LNCaP clone FGC (cell line): ENCODE measurements around the gene CUL1.

Source experiments
- DNase-seq: peaks from one replicate; pipeline ENCODE4 v3.0.0-alpha.2; 2011; ENCODE audit warnings: low read depth
- H3K4me3 ChIP-seq: 2 replicates; pipeline ENCODE4 v1.5.1; 2011; ENCODE audit warnings: mild to moderate bottlenecking, low read depth, low read length, control low read depth
- TF ChIP-seq, protein P1 (sequence below): IDR thresholded peaks from 2 replicates; pipeline ENCODE4 v1.5.1; 2012; ENCODE audit warnings: mild to moderate bottlenecking; ENCODE audit not compliant: control insufficient read depth, insufficient read depth; ENCODE audit errors: extremely low read depth

Gene CUL1

DNA sequence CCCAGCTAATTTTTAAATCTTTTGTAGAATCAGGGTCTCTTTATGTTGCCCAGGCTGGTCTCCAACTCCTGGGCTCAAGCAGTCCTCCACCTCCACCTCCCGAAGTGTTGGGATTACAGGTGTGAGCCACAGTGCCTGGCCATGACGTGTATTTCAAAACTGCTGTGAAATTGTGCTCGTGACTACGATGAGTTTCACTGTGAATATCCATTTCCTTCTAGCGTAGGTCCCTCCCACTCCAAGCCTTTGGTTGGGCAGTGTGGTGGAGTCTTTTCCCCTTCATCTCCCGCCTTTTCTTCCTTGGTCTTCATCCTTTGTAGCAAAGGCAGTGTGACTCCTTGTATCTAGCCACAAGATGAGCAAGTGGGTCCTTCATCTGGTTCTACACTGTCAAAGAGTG is 56.2 kb downstream of the CUL1 start:
- no peak overlapping the region for H3K4me3 ChIP-seq
- TF ChIP-seq, protein P1, sequence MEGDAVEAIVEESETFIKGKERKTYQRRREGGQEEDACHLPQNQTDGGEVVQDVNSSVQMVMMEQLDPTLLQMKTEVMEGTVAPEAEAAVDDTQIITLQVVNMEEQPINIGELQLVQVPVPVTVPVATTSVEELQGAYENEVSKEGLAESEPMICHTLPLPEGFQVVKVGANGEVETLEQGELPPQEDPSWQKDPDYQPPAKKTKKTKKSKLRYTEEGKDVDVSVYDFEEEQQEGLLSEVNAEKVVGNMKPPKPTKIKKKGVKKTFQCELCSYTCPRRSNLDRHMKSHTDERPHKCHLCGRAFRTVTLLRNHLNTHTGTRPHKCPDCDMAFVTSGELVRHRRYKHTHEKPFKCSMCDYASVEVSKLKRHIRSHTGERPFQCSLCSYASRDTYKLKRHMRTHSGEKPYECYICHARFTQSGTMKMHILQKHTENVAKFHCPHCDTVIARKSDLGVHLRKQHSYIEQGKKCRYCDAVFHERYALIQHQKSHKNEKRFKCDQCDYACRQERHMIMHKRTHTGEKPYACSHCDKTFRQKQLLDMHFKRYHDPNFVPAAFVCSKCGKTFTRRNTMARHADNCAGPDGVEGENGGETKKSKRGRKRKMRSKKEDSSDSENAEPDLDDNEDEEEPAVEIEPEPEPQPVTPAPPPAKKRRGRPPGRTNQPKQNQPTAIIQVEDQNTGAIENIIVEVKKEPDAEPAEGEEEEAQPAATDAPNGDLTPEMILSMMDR, result no peak
- no peak for DNase-seq

DNA sequence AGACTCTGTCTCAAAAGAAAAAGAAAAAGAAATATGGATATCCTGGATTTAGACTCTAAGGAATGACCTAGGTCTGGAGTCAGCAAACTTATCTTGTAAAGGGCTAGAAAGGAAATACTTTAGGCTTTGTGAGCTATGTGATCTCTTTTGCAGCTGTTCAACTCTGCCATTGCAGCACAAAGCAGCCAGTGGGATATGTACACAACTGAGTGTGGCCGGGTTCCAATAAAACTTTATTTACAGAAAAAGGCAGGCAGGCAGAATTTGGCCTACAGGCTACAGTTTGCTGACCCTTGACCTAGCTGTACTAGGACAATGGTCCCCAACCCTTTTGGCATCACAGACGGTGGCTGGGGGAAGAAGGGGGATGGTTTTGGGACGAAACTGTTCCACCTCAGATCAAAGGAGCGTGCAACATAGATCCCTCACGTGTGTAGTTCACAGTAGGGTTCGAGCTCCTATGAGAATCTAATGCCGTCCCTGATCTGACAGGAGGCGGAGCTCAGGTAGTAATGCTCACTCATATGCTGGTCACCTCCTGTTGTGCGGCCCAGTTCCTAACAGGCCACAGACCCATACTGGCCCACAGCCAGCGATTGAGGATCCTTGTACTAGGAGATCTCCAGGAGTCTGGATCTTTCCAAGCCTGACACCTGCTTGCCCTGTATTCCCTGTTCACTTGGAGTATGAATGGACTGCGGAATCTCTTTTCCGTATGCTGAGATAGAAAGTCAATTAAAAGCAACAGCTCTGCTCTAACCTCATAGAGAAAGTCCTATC is 63.0 kb downstream of the CUL1 start:
- TF ChIP-seq, protein P1, result no peak
- no peak overlapping the region for H3K4me3 ChIP-seq
- peak; percentile 6 for DNase-seq

GRCh38 chr7:148763622-148764021 is 64.9 kb downstream of the CUL1 start:
- DNase-seq, result no peak
- H3K4me3 ChIP-seq, result no peak overlapping the region
- TF ChIP-seq, protein P1, result no peak

DNA sequence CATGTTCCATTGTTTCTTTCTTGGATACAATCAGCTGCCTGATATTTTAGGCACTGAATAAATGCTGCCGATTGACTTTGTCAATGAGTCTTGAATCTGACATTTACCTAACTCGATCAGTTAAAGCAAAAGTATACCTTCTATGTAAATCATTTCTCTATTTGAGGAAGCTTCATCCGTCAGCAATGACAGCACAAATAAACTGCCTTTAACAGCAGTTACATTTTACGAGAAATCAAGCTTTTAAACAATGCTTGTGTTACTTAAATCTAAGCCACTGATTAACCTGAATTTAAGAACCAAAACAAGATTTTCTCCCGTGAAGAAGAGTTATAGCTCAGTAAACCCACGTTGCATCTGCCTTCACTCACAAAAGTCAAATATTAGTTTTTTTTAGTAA is 71.3 kb downstream of the CUL1 start:
- no peak overlapping the region for H3K4me3 ChIP-seq
- peak; percentile 10 for DNase-seq
- TF ChIP-seq, protein P1, result no peak

GRCh38 chr7:148772297-148773089 is 73.8 kb downstream of the CUL1 start:
- no peak for DNase-seq
- no peak overlapping the region for H3K4me3 ChIP-seq
- TF ChIP-seq, protein P1, result no peak

DNA sequence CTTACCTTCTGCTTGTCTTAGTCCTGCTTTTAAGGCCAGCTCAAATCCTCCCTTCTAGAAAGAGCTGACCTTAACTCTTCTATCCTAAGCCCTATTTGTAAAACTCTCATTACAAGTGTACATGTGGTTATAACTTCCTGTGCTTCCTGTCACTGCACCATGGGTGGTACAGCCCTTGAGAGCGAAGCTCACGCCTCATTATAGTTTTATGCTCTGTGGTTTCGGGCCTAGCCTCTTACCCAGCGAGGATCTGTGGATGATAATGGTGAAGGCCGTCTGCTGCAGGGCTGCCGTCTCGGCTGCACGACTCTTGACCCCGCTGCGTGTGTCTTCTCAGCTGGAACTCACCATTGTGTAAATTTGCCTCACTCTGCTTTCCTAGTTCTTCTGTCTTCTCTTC is 74.6 kb downstream of the CUL1 start:
- H3K4me3 ChIP-seq, result no peak overlapping the region
- TF ChIP-seq, protein P1, result no peak
- DNase-seq, result no peak

GRCh38 chr7:148774471-148774870 is 75.8 kb downstream of the CUL1 start:
- TF ChIP-seq, protein P1, result no peak
- H3K4me3 ChIP-seq, result no peak overlapping the region
- DNase-seq, result no peak
